Stimulated activated CD8-positive, alpha-beta memory T cell treated with anti-CD3 and anti-CD28 coated beads, Interleukin-7, amount 100 ng/mL, for 1 hour (primary cell): ENCODE measurements around the gene FKBP3.
"Not testable (repeated sequence)": the region's sequence is repeated elsewhere in the genome, so short reads cannot be mapped to it uniquely, and the experiment has no call there.

ENCODE experiments used
- DNase-seq, 2 donors: peaks; one replicate each; pipeline ENCODE4 v3.0.0-alpha.2; 2020; ENCODE audit warnings: low read depth in 2 of 2

The FKBP3 gene

GRCh38 chr14:45134051-45134958, at the start of gene FKBP3:
Gene FKBP3, minus strand, starts transcription at chr14:45134481. Its CDS starts 25 bp downstream, at chr14:45134456.
- DNase-seq, result peak; percentile 85 to 88

- no peak for DNase-seq
These were observed 47.5 kb upstream of the FKBP3 start for GRCh38 chr14:45181806-45182205.

GRCh38 chr14:45181329-45181728, 47.0 kb upstream of the FKBP3 start:
- no peak for DNase-seq

- no peak for DNase-seq
These were observed 42.8 kb upstream of the FKBP3 start for GRCh38 chr14:45177076-45177475.

- DNase-seq, result no peak
These were observed 35.6 kb upstream of the FKBP3 start for GRCh38 chr14:45169906-45170305.

- no peak for DNase-seq
These were observed 21.8 kb upstream of the FKBP3 start for GRCh38 chr14:45156067-45156466.

- no peak for DNase-seq
These were observed 16.2 kb upstream of the FKBP3 start for GRCh38 chr14:45150386-45150890.

GRCh38 chr14:45149602-45150001, 15.3 kb upstream of the FKBP3 start:
- DNase-seq, result no peak

- no peak for DNase-seq
These were observed 10.9 kb upstream of the FKBP3 start for GRCh38 chr14:45145214-45145613.

GRCh38 chr14:45144658-45145057, 10.4 kb upstream of the FKBP3 start:
- DNase-seq, result no peak

GRCh38 chr14:45142083-45142482, 7.8 kb upstream of the FKBP3 start:
- not testable (repeated sequence) for DNase-seq

GRCh38 chr14:45140661-45141187, 6.4 kb upstream of the FKBP3 start:
- DNase-seq, result no peak

- no peak for DNase-seq
These were observed 2.1 kb upstream of the FKBP3 start for GRCh38 chr14:45136399-45136798.

- DNase-seq, result peak; percentile 68
These were observed 1.5 kb upstream of the FKBP3 start, which contains the start of gene FANCM for GRCh38 chr14:45135659-45136395. Gene FANCM, plus strand, starts transcription at chr14:45135930. Its CDS starts 102 bp downstream, at chr14:45136032.

GRCh38 chr14:45135156-45135555, 875 bp upstream of the FKBP3 start:
- no peak for DNase-seq

- no peak for DNase-seq
These were observed 614 bp downstream of the FKBP3 start for GRCh38 chr14:45133683-45134050.

GRCh38 chr14:45128963-45129629, 5.2 kb downstream of the FKBP3 start:
- no peak for DNase-seq

GRCh38 chr14:45125754-45126153, 8.5 kb downstream of the FKBP3 start:
- no peak for DNase-seq

GRCh38 chr14:45123271-45123670, 11.0 kb downstream of the FKBP3 start:
- DNase-seq, result no peak

GRCh38 chr14:45120096-45120495, 14.2 kb downstream of the FKBP3 start:
- no peak for DNase-seq

GRCh38 chr14:45118594-45118993, 15.7 kb downstream of the FKBP3 start:
- no peak for DNase-seq

- DNase-seq, result no peak
These were observed 20.0 kb downstream of the FKBP3 start for GRCh38 chr14:45114327-45114726.
